ENCODE results near the gene NWD2.
"Not testable (repeated sequence)": the region's sequence is repeated elsewhere in the genome, so short reads cannot be mapped to it uniquely, and the experiment has no call there.

Gene NWD2

GRCh38 chr4:37400241-37400881, 155.8 kb downstream of the NWD2 start:
- DNase-seq: no peak

- DNase-seq: not testable (repeated sequence)
These were observed 163.6 kb downstream of the NWD2 start for GRCh38 chr4:37407938-37408826.

DNA sequence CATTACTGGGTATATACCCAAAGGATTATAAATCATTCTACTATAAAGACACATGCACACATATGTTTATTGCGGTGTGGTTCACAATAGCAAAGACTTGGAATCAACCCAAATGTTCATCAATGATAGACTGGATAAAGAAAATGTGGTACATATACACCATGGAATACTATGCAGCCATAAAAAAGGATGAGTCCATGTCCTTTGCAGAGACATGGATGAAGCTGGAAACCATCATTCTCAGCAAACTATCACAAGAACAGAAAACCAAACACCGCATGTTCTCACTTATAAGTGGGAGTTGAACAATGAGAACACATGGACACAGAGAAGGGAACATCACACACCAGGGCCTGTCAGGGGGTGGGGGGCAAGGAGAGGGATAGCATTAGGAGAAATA, 169.1 kb downstream of the NWD2 start:
- DNase-seq: not testable (repeated sequence)

DNA sequence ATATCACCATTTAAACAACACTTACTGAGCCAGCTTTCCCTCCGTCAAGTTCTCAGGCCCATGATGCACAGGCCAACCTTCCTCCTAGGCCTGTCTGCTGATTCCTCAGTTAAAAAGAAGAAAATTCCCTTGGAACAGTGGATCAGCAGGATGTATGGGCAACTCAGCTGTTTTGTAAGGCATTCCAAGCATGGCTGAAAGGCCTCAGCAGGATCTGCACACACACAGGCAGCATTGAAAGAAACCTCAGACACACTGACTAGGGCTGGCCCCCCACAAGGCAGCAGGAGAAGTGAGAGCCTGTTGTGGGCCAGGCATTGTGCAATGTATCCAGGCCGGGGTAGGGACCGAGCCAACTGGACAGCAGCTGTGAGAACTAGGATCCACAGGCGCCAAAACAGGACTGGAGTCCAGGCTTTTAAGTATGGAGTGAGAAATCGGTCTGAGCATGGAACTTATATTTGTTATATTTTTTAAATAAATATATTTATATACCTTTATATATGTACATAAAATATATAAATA, 171.4 kb downstream of the NWD2 start:
- DNase-seq: no peak

- no peak for DNase-seq
These were observed 177.1 kb downstream of the NWD2 start for GRCh38 chr4:37421614-37422013.

GRCh38 chr4:37422102-37422501, 177.6 kb downstream of the NWD2 start:
- DNase-seq: no peak

DNA sequence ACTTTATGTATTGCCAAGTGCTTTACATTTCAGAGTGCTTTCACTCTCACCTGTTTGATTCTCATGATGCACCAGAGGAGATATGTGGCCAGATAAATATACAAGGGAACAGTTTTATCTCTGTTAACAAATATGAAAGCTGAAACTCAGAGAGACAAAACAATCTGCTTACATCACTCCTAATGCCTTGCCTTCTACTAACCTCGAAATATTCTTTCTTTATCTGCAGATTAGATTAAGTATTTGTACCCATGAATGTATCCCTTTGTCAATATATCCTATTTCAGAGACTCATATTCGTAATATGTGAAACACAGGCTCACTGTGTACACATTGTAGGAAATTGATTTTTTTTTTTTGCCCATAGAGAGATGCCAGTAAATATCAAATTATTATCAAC, 178.1 kb downstream of the NWD2 start:
- no peak for DNase-seq

DNA sequence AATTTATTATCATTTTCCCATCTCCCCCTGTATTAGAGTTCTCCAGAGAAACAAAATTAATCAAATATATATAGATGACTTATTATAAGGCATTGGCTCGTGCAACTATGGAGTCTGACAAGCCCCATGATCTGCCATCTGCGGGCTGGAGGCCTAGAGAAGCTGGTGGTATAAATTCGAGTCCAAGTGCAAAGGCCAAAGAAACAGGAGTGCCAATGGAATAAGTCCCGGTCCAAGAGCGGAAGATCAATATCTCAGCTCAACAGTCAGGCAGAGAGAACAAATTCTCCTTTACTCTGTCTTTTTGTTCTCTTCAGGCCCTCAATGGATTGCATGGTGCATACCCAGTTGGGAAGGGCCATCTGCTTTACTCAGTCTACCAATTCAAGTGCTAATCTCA, 178.8 kb downstream of the NWD2 start:
- no peak for DNase-seq

DNA sequence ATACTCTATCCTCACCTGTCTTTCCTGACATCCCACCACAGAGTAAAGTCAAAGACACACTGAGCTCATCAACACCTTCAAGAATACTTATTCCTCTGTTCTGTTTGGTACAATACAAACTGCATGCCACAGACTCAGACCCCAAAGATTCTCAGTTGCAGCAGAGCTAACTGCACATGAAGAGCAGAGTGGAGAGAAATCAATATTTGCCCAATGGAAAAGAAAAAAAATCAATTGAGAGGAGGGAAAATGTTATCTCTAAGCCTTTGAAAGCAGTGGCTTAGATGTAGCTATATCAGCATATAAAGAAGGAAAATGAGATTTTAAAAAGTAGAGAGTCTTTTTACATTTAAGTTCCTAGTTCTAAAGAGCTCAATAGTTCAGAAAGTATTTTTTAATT, 180.2 kb downstream of the NWD2 start:
- DNase-seq: no peak

DNA sequence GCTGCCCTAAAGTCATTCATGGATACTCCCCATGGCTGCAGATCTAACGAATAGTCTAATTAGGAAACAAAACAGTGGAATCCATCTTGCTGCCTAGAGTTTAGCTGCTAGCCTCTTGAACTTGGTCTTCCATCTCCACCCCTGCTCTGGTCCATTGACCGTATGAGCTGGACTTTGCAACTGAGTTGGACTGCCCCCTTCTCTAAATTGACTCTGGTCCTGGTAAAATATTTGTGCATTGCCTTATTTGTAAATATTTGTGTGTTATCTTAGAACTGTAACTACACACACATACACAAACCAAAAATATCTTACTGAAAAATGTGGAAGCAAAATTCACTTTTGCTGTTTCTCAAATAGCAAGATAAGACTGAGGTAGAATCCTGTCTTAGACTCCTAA, 181.3 kb downstream of the NWD2 start:
- DNase-seq: no peak

GRCh38 chr4:37427193-37427592, 182.7 kb downstream of the NWD2 start:
- no peak for DNase-seq

DNA sequence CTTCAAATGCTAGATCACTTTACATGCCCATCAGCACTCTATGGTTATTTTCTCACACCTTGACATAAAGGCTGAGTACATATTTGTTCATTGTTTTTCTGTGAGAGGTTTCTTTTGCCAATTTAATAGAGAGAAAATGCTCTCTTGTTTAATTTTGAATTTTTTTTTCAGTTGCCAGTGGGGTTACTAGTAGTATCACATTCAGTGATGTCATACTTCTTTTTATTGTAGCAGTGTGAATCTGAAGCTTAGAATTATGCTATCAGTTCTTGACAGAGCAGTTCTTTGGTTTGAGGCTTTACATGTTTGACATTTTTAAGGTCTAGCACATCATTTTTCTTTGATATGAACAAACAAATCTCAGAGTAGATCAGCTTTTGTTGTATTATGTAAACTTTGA, 185.4 kb downstream of the NWD2 start:
- no peak for DNase-seq

DNA sequence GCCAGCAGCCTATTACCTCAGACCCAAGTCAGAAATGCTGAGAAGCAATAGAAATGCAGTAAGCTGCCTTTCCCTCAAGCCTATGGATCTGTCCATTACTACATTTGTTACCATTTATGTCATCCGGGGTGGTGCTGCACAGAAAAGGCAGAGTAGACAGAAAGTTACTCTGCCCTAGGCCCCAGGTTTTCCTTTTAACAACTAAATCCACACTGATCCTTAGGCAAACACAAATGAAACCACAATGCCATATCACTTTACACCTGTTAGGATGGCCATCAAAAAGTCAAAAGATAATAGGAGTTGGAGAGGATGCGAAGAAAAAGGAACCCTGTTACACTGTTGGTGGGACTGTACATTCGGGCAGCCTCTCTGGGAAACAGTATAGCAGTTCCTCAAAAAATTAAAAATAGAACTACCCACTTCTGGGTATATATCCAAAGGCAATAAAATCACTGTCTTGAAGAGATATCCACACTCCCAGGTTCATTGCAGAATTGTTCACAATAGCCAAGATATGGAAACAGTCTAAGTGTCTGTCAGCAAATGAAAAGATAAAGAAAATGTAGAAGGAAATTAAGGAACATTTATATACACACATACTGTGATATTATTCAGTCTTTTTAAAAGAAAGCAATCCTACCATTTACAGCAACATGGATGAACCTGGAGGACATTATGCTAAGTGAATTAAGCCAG, 186.3 kb downstream of the NWD2 start:
- no peak for DNase-seq

GRCh38 chr4:37431417-37431743, 186.8 kb downstream of the NWD2 start:
- no peak for DNase-seq

DNA sequence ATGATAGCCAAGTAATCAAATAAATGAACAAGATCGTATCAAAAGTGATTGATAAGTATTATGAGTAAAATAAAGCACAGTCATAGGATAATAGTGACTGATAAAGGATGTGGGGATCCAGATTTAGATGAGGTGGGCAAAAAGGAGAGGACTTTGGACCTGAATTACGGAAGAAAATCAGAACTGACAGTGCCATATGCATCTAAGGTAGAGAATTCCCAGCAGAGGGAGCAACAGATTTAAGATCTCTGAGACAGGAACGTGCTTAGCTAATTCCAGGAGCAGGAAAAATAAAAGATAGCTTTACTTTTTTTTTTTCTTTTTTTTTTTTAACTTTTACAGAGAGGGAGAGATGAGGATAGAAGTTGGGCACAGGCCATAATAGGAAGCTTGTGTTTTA, 189.9 kb downstream of the NWD2 start:
- no peak for DNase-seq

DNA sequence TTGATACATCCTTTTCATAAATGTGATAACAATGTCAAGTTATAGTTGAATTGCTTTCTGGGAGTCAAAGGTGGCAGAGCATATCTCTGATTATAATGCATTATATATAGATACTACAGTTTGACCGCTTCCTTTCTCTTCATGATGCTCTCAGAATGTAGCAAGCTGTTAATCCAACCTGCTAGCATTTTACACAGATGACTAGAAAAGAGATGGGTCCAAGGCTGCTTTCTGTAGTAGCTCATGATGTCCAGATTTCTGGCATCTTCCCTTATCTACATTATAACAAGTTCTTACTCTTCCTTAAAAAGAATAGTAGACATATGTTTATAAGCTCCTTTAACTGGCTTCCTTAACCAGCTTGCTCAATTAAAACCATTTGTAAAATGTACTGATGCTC, 192.0 kb downstream of the NWD2 start:
- no peak for DNase-seq

DNA sequence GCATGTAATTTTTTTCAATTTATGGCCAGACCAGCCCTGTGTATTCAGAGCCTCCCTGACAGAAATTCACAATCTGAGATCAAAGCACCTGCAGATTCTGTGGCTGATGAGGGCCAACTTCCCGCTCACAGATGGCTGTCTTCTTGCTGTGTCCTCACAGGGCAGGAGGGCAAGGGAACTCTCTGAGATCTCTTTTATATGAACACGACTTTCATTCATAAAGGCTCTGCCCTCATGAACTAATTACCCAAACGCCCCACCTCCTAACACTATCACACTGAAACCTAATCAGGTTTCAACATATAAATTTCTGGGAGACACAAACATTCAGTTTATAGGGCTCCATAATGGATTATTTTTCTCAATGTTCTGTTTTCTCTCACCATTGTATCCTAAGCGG, 192.6 kb downstream of the NWD2 start:
- DNase-seq: no peak

DNA sequence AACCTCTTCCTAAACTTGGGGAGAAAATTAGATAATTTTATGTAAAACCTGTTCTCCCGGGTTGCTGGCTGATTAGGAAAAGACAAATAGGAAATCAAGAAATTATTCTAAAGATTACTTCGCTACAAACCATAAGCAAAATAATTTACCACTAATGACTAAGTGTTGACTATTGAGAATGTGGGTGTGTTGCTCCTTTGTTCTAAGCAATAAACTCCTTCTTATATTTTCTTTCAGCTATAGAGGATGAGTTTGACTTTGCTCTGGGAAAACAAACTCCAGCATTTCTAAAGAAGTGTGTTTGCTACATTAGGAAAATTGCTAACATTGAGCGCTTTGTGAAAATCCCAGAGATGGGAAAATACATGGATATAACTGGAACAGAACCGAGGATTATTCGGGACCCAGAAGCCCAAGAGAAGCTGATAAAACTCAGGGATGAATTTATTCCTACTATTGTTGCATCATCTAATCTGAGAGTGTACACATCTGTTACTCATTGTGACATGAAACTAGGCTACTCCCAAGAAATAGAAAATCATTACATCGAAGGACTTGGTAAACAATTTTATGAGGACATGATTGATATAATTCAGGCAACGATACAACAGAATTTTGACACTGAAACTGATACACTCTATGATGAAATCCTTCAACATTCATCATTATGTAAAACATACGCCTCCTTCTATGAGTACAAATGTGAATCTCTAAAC, 194.2 kb downstream of the NWD2 start:
- no peak for DNase-seq

GRCh38 chr4:37439809-37440474, 195.4 kb downstream of the NWD2 start:
- DNase-seq: no peak

- no peak for DNase-seq
These were observed 196.0 kb downstream of the NWD2 start for GRCh38 chr4:37440501-37440900.

GRCh38 chr4:37441231-37442061, 196.9 kb downstream of the NWD2 start:
- DNase-seq: no peak

DNA sequence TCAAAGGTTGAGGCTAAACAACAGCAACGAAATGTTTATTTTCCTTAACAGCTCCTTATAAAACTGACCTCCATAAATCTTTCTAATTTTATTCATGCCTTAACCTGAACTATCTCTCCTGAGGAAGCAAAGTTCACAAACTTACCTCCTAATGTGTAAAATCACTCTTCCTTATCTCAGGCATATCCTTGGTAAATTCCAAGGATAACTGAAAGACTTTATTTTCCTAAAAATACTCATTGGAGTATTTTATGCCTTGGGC, 197.4 kb downstream of the NWD2 start:
- DNase-seq: no peak
